NB4 (cell line): ENCODE data around the gene TRIM6.

Source experiments
- CTCF ChIP-seq: IDR thresholded peaks from one replicate; pipeline ENCODE4 v1.5.1; 2012; ENCODE audit warnings: low read depth, low read length
- MAX ChIP-seq: IDR thresholded peaks from 2 replicates; pipeline ENCODE4 v1.6.1; 2011; ENCODE audit warnings: low read depth, low read length
- POLR2A ChIP-seq: IDR thresholded peaks from 2 replicates; pipeline ENCODE4 v1.6.1; 2011; ENCODE audit warnings: mild to moderate bottlenecking; ENCODE audit not compliant: insufficient read length; ENCODE audit errors: extremely low read depth

GRCh38 chr11:5618807-5619206, 22.4 kb downstream of the TRIM6 start:
- TF ChIP-seq POLR2A: no peak
- no peak for TF ChIP-seq CTCF
- no peak for TF ChIP-seq MAX
